CD14-positive monocyte (primary cell): ENCODE results near the gene HAO1. TPM values are rescaled to one million over a fixed set of nuclear protein-coding genes. Genes with fewer than 3 reads are reported as not detected.
A peak's percentile ranks its signal among the peaks of the same experiment; 100 is the strongest.

Experiments
- DNase-seq, 3 donors: peaks; one replicate each; pipeline ENCODE4 v3.0.0-alpha.2; 2011 to 2022
- H2AFZ ChIP-seq: 2 replicates; pipeline ENCODE4 v1.6.0; 2012; ENCODE audit warnings: mild to moderate bottlenecking, low read depth, low read length, inconsistent platforms; ENCODE audit not compliant: insufficient read depth, poor library complexity, severe bottlenecking
- H3K27ac ChIP-seq, 2 donors: 1 replicate in 1 of 2; 2 replicates in 1 of 2; pipeline ENCODE4 v1.5.1; 2012 to 2013; ENCODE audit warnings: low read length in 2 of 2, control low read depth in 1 of 2, inconsistent platforms in 1 of 2, low read depth in 1 of 2, mild to moderate bottlenecking in 1 of 2
- H3K27me3 ChIP-seq, 2 donors: one replicate each; pipeline versions ENCODE4 v1.6.0 to v1.6.1; 2011 to 2013; ENCODE audit warnings: low read length in 2 of 2; ENCODE audit not compliant: control insufficient read depth in 2 of 2, insufficient read depth in 2 of 2
- H3K36me3 ChIP-seq, 2 donors: replicated peaks in 1 of 2; 1 replicate in 1 of 2; 2 replicates in 1 of 2; pipeline versions ENCODE4 v1.5.1 to v1.6.1; 2012 to 2013; ENCODE audit warnings: low read length in 2 of 2, control low read depth in 1 of 2, inconsistent platforms in 1 of 2, mild to moderate bottlenecking in 1 of 2; ENCODE audit not compliant: insufficient read depth in 2 of 2, control insufficient read depth in 1 of 2
- H3K4me1 ChIP-seq, 2 donors: 1 replicate in 1 of 2; 2 replicates in 1 of 2; pipeline versions ENCODE4 v1.5.1 to v1.6.1; 2012 to 2013; ENCODE audit warnings: low read length in 2 of 2, control low read depth in 1 of 2, inconsistent platforms in 1 of 2, mild to moderate bottlenecking in 1 of 2, moderate library complexity in 1 of 2; ENCODE audit not compliant: insufficient read depth in 2 of 2, control insufficient read depth in 1 of 2
- H3K4me2 ChIP-seq: replicated peaks from 2 replicates; pipeline ENCODE3; 2012; ENCODE audit warnings: low read length, moderate library complexity, mild to moderate bottlenecking; ENCODE audit not compliant: poor library complexity, severe bottlenecking; ENCODE audit errors: extremely low read depth
- H3K4me3 ChIP-seq, 3 experiments: fragments of 200-600 bp in 1 of 3; sonication (generic) in 1 of 3; replicated peaks in 1 of 3; 1 replicate in 2 of 3; 2 replicates in 1 of 3; pipeline ENCODE4 v1.5.1; 2011 to 2013; ENCODE audit warnings: low read length in 3 of 3, mild to moderate bottlenecking in 3 of 3, control low read depth in 2 of 3, low read depth in 2 of 3, inconsistent platforms in 1 of 3, moderate library complexity in 1 of 3
- H3K79me2 ChIP-seq: 2 replicates; pipeline ENCODE4 v1.6.0; 2012; ENCODE audit warnings: mild to moderate bottlenecking, control low read depth, inconsistent platforms, low read length, moderate library complexity; ENCODE audit not compliant: insufficient read depth
- H3K9ac ChIP-seq: 2 replicates; pipeline ENCODE4 v1.6.0; 2017; ENCODE audit warnings: low read length, mild to moderate bottlenecking; ENCODE audit not compliant: insufficient read depth, poor library complexity, severe bottlenecking
- H3K9me3 ChIP-seq, 2 donors: replicated peaks in 1 of 2; 1 replicate in 1 of 2; 2 replicates in 1 of 2; pipeline versions ENCODE4 v1.5.1 to v1.6.1; 2012 to 2013; ENCODE audit warnings: low read length in 2 of 2, control low read depth in 1 of 2; ENCODE audit not compliant: control insufficient read depth in 1 of 2, insufficient read depth in 1 of 2
- H4K20me1 ChIP-seq: 2 replicates; pipeline ENCODE4 v1.6.0; 2012; ENCODE audit warnings: mild to moderate bottlenecking, low read length, control low read depth, moderate library complexity; ENCODE audit not compliant: insufficient read depth
- H3K27ac Mint-ChIP-seq, 7 donors: one replicate each; pipeline ENCODE4 v1.8.0; 2020; ENCODE audit warnings: mild to moderate bottlenecking in 7 of 7, mixed read lengths in 7 of 7, moderate library complexity in 6 of 7, inconsistent platforms in 2 of 7
- H3K27me3 Mint-ChIP-seq, 3 donors: one replicate each; pipeline ENCODE4 v1.8.0; 2021 to 2022; ENCODE audit warnings: low read depth in 3 of 3, mild to moderate bottlenecking in 3 of 3, mixed read lengths in 3 of 3, moderate library complexity in 3 of 3, inconsistent platforms in 1 of 3
- H3K36me3 Mint-ChIP-seq, 2 donors: one replicate each; pipeline ENCODE4 v1.8.0; 2020; ENCODE audit warnings: mixed read lengths in 2 of 2, inconsistent platforms in 1 of 2, mild to moderate bottlenecking in 1 of 2
- H3K4me1 Mint-ChIP-seq: one replicate; pipeline ENCODE4 v1.8.0; 2020; ENCODE audit warnings: mild to moderate bottlenecking, mixed read lengths
- H3K4me3 Mint-ChIP-seq, 2 donors: one replicate each; pipeline ENCODE4 v1.8.0; 2020; ENCODE audit warnings: mild to moderate bottlenecking in 2 of 2, mixed read lengths in 2 of 2, moderate library complexity in 1 of 2
- H3K9me3 Mint-ChIP-seq, 7 donors: one replicate each; pipeline ENCODE4 v1.8.0; 2020 to 2022; ENCODE audit warnings: mixed read lengths in 7 of 7, mild to moderate bottlenecking in 6 of 7, moderate library complexity in 6 of 7, inconsistent platforms in 2 of 7
- WGBS: methylation state at CpG from one replicate; pipeline ENCODE4 v1.1.5; 2013; ENCODE audit warnings: missing lambda C conversion rate; ENCODE audit not compliant: insufficient coverage; 5-methylcytosine and 5-hydroxymethylcytosine counted together
- intact Hi-C, 2 donors: fragments of 100-400 bp; cut with micrococcal nuclease; formaldehyde crosslinking; loops; one replicate each; pipeline versions ENCODE4 v1.15.0 to v1.15.1; 2023
- polyA plus RNA-seq, 3 donors: library from polyadenylated mRNA; depleted of rRNA in 1 of 3; unstranded in 2 of 3; stranded (reverse) in 1 of 3; fragments of 300-500 nt in 2 of 3; fragments of >200 nt in 1 of 3; fragmentation: Illumina TruSeq in 2 of 3; gene quantifications; 1 replicate in 2 of 3; 2 replicates in 1 of 3; pipeline ENCODE4 v1.2.3, GENCODE V29; 2012 to 2021
- TF ChIP-seq, protein P1 (sequence below): fragments of 200-600 bp; IDR thresholded peaks from one replicate; pipeline ENCODE4 v1.8.0; 2022; ENCODE audit warnings: antibody characterized with exemption, mild to moderate bottlenecking

Gene HAO1
- polyA plus RNA-seq, 3 donors: not detected

DNA sequence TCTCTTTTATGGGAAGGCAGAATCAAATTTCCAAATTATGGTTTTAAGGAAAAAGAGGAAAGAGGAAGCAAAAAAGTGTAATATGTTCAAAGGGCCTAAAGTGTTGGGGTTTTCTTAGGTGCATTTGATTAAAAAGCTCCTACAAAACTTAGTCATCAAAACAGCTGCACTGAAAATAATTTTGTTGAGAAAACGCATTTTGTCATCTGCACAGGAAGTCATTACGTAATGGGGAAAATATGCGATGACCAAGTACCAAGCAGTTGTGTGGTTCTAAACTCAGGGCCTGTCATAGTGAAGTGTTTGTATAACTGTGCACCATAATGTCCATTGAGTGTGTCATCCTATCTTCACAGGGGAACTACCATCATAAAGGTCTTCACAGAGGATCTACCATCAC, 15.6 kb downstream of the HAO1 start:
- 0% methylated on average over 2 of the region's 3 CpGs for WGBS
- Mint-ChIP-seq H3K27ac (peak overlapping the region in 5 of 7 donors; percentile 30 to 76 (median 44)), H3K27me3 (peaks cover 0 to 7% (median 3%) of the 10 kb centered on the region in 3 donors), H3K9me3 (peaks cover 0 to 3% (median 0%) of the 10 kb centered on the region in 7 donors), H3K36me3 (no peaks in the 10 kb centered on the region), H3K4me3 (no peak overlapping the region), H3K4me1 (peaks cover 12% of the 10 kb centered on the region)
- H2AFZ ChIP-seq: no peak overlapping the region
- H3K4me2 ChIP-seq: no peak overlapping the region
- H4K20me1 ChIP-seq: no peaks in the 10 kb centered on the region
- peaks cover 2% of the 10 kb centered on the region in 2 donors for H3K27me3 ChIP-seq
- H3K36me3 ChIP-seq: no peaks in the 10 kb centered on the region
- TF ChIP-seq, protein P1, sequence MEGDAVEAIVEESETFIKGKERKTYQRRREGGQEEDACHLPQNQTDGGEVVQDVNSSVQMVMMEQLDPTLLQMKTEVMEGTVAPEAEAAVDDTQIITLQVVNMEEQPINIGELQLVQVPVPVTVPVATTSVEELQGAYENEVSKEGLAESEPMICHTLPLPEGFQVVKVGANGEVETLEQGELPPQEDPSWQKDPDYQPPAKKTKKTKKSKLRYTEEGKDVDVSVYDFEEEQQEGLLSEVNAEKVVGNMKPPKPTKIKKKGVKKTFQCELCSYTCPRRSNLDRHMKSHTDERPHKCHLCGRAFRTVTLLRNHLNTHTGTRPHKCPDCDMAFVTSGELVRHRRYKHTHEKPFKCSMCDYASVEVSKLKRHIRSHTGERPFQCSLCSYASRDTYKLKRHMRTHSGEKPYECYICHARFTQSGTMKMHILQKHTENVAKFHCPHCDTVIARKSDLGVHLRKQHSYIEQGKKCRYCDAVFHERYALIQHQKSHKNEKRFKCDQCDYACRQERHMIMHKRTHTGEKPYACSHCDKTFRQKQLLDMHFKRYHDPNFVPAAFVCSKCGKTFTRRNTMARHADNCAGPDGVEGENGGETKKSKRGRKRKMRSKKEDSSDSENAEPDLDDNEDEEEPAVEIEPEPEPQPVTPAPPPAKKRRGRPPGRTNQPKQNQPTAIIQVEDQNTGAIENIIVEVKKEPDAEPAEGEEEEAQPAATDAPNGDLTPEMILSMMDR: no peak
- peak; percentile 56 to 90 (median 61) for DNase-seq
- H3K79me2 ChIP-seq: no peaks in the 10 kb centered on the region
- H3K4me1 ChIP-seq: peaks cover 4 to 10% of the 10 kb centered on the region in 2 donors
- H3K27ac ChIP-seq: no peak overlapping the region
- H3K4me3 ChIP-seq: no peak overlapping the region
- H3K9me3 ChIP-seq: no peaks in the 10 kb centered on the region
- intact Hi-C loops: no loop called here
- no peak overlapping the region for H3K9ac ChIP-seq

- Mint-ChIP-seq H3K36me3 (no peaks in the 10 kb centered on the region), H3K27ac (no peak overlapping the region), H3K27me3 (peaks cover 0 to 10% (median 2%) of the 10 kb centered on the region in 3 donors), H3K4me1 (peaks cover 4% of the 10 kb centered on the region), H3K9me3 (peaks cover 0 to 3% (median 0%) of the 10 kb centered on the region in 7 donors), H3K4me3 (no peak overlapping the region)
- H4K20me1 ChIP-seq: no peaks in the 10 kb centered on the region
- no peaks in the 10 kb centered on the region for H3K9me3 ChIP-seq
- intact Hi-C loops: no loop called here
- WGBS: no CpG with 5 or more reads among the region's 1 CpG
- no peak overlapping the region for H2AFZ ChIP-seq
- no peaks in the 10 kb centered on the region for H3K4me1 ChIP-seq
- H3K4me3 ChIP-seq: no peak overlapping the region
- TF ChIP-seq, protein P1: no peak
- H3K9ac ChIP-seq: no peak overlapping the region
- peaks cover 0 to 2% of the 10 kb centered on the region in 2 donors for H3K27me3 ChIP-seq
- no peak overlapping the region for H3K27ac ChIP-seq
- no peak for DNase-seq
- no peak overlapping the region for H3K4me2 ChIP-seq
- no peaks in the 10 kb centered on the region for H3K79me2 ChIP-seq
- no peaks in the 10 kb centered on the region for H3K36me3 ChIP-seq
These were observed 23.6 kb downstream of the HAO1 start for GRCh38 chr20:7916648-7917047.
